Spleen (tissue), 11 donors: Measurements from ENCODE around the gene FAM117A. TPM values are rescaled to one million over a fixed set of nuclear protein-coding genes. Genes with fewer than 3 reads are reported as not detected.
"Not testable (repeated sequence)": the region's sequence is repeated elsewhere in the genome, so short reads cannot be mapped to it uniquely, and the experiment has no call there.

Experiments
- DNase-seq: peaks from one replicate; pipeline ENCODE4 v3.0.0-alpha.2; 2020
- H3K27ac ChIP-seq, 8 donors: fragments of 200-600 bp; sonication (generic) in 7 of 8; 1 replicate in 4 of 8; 2 replicates in 4 of 8; pipeline versions ENCODE4 v1.5.0 to v1.8.0; 2016 to 2021; ENCODE audit warnings: inconsistent platforms in 4 of 8, mild to moderate bottlenecking in 4 of 8, moderate library complexity in 1 of 8
- H3K27me3 ChIP-seq, 7 donors: fragments of 200-600 bp; sonication (generic) in 6 of 7; replicated peaks in 1 of 7; 1 replicate in 4 of 7; 2 replicates in 3 of 7; pipeline versions ENCODE4 v1.5.0 to v1.8.0; 2016 to 2021; ENCODE audit warnings: inconsistent platforms in 3 of 7, mild to moderate bottlenecking in 1 of 7
- H3K36me3 ChIP-seq, 6 donors: fragments of 200-600 bp; sonication (generic) in 5 of 6; 1 replicate in 4 of 6; 2 replicates in 2 of 6; pipeline versions ENCODE4 v1.5.0 to v1.8.0; 2016 to 2021; ENCODE audit warnings: inconsistent platforms in 2 of 6
- H3K4me1 ChIP-seq, 6 donors: fragments of 200-600 bp; sonication (generic) in 5 of 6; 1 replicate in 3 of 6; 2 replicates in 3 of 6; pipeline versions ENCODE4 v1.5.0 to v1.8.0; 2016 to 2021; ENCODE audit warnings: inconsistent platforms in 3 of 6
- H3K4me3 ChIP-seq, 8 donors: fragments of 200-600 bp; sonication (generic) in 7 of 8; 1 replicate in 4 of 8; 2 replicates in 4 of 8; pipeline versions ENCODE4 v1.5.0 to v1.8.0; 2016 to 2021; ENCODE audit warnings: inconsistent platforms in 4 of 8, mild to moderate bottlenecking in 4 of 8, moderate library complexity in 2 of 8
- H3K9me3 ChIP-seq, 8 donors: fragments of 200-600 bp; sonication (generic) in 7 of 8; 1 replicate in 4 of 8; 2 replicates in 4 of 8; pipeline versions ENCODE4 v1.5.0 to v1.8.0; 2016 to 2021; ENCODE audit warnings: inconsistent platforms in 4 of 8
- POLR2A ChIP-seq, 3 donors: fragments of 450-650 bp; IDR thresholded peaks; one replicate each; pipeline ENCODE4 v1.5.1; 2017; ENCODE audit warnings: antibody characterized with exemption in 3 of 3, mild to moderate bottlenecking in 1 of 3
- POLR2AphosphoS5 ChIP-seq, 3 donors: sonication (generic); formaldehyde crosslinking; IDR thresholded peaks; one replicate each; pipeline ENCODE4 v1.5.1; 2017; ENCODE audit warnings: antibody characterized with exemption in 3 of 3
- WGBS, 5 donors: extraction: QIAGEN DNeasy Blood & Tissue Kit in 3 of 5; methylation state at CpG; one replicate each; pipeline versions ENCODE4 v1.1.5 to v1.1.7; 2013 to 2018; 5-methylcytosine and 5-hydroxymethylcytosine counted together
- intact Hi-C: fragments of 100-400 bp; cut with DNase I; formaldehyde crosslinking; loops from one replicate; pipeline ENCODE4 v1.15.0; 2023; ENCODE audit warnings: low total_unique reads
- polyA plus RNA-seq, 3 donors: library from polyadenylated mRNA; stranded (reverse); fragments of 200-250 nt; gene quantifications; one replicate each; pipeline ENCODE4 v1.2.1, GENCODE V29; 2013
- total RNA-seq, 7 donors: library from RNA; depleted of rRNA in 3 of 7; stranded (reverse); fragments of >200 nt in 3 of 7; fragmentation: NEBNext Ultra II Directional in 4 of 7; extraction: Animal tissue kit (Norgen Biotek cat#: 25700) in 4 of 7; gene quantifications; one replicate each; pipeline versions ENCODE4 v1.1.0 to v1.2.1, GENCODE V29; 2016 to 2021
- TF ChIP-seq, protein P1 (sequence below), 11 experiments: fragments of 200-600 bp in 7 of 11; fragments of 450-650 bp in 4 of 11; sonication (generic) in 4 of 11; IDR thresholded peaks in 8 of 11; conservative IDR thresholded peaks in 3 of 11; 1 replicate in 7 of 11; 2 replicates in 4 of 11; pipeline versions ENCODE4 v1.4.0 to v1.8.0; 2016 to 2021; ENCODE audit warnings: antibody characterized with exemption in 11 of 11, inconsistent platforms in 4 of 11, mild to moderate bottlenecking in 1 of 11
- donor health status: healthy with polysubstance abuse.
- donor health status: DM: no; HTN: no; CAD: no; lungs with moderate emphysema.
- donor health status: DM: no; HTN: no; CAD: no.
- donor health status: Bipolar disorder and iron deficiency.
- donor health status: healthy.
- donor health status: DM: no; HTN: no; CAD: no.
- donor health status: DM: yes; HTN: yes; CAD: no.

The FAM117A gene
- total and polyA plus RNA-seq, 10 donors: 15.6 to 87.4 (median 47.4) TPM

GRCh38 chr17:49676276-49676868 is 87.6 kb downstream of the FAM117A start:
- Histone ChIP-seq H3K4me3 (peak overlapping the region in 7 of 8 donors; percentile 41 to 77 (median 58)), H3K4me1 (peaks cover 33 to 70% (median 62%) of the 10 kb centered on the region in 6 donors), H3K9me3 (no peaks in the 10 kb centered on the region), H3K27me3 (no peaks in the 10 kb centered on the region), H3K36me3 (peaks cover 0 to 42% (median 1%) of the 10 kb centered on the region in 6 donors), H3K27ac (peak overlapping the region; percentile 29 to 100 (median 98))
- intact Hi-C loops: no loop called here
- DNase-seq: no peak
- no peak for TF ChIP-seq POLR2AphosphoS5 (IDR thresholded peaks at IDR 0.05)
- no peak for TF ChIP-seq POLR2A (IDR thresholded peaks at IDR 0.05)
- TF ChIP-seq, protein P1, sequence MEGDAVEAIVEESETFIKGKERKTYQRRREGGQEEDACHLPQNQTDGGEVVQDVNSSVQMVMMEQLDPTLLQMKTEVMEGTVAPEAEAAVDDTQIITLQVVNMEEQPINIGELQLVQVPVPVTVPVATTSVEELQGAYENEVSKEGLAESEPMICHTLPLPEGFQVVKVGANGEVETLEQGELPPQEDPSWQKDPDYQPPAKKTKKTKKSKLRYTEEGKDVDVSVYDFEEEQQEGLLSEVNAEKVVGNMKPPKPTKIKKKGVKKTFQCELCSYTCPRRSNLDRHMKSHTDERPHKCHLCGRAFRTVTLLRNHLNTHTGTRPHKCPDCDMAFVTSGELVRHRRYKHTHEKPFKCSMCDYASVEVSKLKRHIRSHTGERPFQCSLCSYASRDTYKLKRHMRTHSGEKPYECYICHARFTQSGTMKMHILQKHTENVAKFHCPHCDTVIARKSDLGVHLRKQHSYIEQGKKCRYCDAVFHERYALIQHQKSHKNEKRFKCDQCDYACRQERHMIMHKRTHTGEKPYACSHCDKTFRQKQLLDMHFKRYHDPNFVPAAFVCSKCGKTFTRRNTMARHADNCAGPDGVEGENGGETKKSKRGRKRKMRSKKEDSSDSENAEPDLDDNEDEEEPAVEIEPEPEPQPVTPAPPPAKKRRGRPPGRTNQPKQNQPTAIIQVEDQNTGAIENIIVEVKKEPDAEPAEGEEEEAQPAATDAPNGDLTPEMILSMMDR (IDR thresholded peaks at IDR 0.05 in 8 of 11, conservative IDR thresholded peaks at IDR 0.05 in 3 of 11): no peak
- 18 to 30% (median 22%) methylated on average over 5 of the region's 5 CpGs for WGBS, 5 donors

DNA sequence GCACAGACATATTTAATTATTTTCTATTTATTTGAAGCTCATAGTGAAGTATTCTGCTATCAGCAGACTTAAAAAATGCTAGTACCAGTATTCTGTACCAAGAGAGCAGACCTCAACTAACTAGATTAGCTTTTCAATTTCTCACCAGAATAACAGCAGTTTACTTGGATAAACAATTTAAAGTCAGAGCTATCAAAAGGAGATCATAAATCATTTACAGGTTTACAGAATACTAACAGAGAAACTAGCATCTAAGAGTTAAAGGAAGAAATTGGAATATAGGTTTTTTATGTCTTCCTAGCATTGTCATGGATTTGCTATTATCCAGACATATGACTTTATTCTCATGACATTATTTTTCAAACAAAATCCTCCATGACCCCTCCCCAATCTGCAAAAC is 89.4 kb downstream of the FAM117A start:
- H3K36me3 ChIP-seq: peaks cover 0 to 45% (median 1%) of the 10 kb centered on the region in 6 donors
- H3K4me1 ChIP-seq: peaks cover 35 to 85% (median 77%) of the 10 kb centered on the region in 6 donors
- H3K4me3 ChIP-seq: no peak overlapping the region
- DNase-seq: no peak
- no peaks in the 10 kb centered on the region for H3K27me3 ChIP-seq
- no peaks in the 10 kb centered on the region for H3K9me3 ChIP-seq
- H3K27ac ChIP-seq: no peak overlapping the region
- TF ChIP-seq, protein P1 (IDR thresholded peaks at IDR 0.05 in 8 of 11, conservative IDR thresholded peaks at IDR 0.05 in 3 of 11): no peak
- no peak for TF ChIP-seq POLR2A (IDR thresholded peaks at IDR 0.05)
- no peak for TF ChIP-seq POLR2AphosphoS5 (IDR thresholded peaks at IDR 0.05)
- intact Hi-C loops: no loop called here

GRCh38 chr17:49673679-49674078 is 90.3 kb downstream of the FAM117A start:
- H3K27me3 ChIP-seq, intact Hi-C loops, H3K9me3 ChIP-seq, H3K4me3 ChIP-seq: not testable (repeated sequence)
- 80 to 86% (median 81%) methylated on average over 6 of the region's 6 CpGs for WGBS, 5 donors
- H3K4me1 ChIP-seq: peaks cover 35 to 94% (median 81%) of the 10 kb centered on the region in 6 donors
- H3K36me3 ChIP-seq: peaks cover 0 to 45% (median 1%) of the 10 kb centered on the region in 6 donors
- peak; percentile 51 for DNase-seq
- H3K27ac ChIP-seq: peak overlapping the region in 2 of 8 donors; percentile 21 to 28

DNA sequence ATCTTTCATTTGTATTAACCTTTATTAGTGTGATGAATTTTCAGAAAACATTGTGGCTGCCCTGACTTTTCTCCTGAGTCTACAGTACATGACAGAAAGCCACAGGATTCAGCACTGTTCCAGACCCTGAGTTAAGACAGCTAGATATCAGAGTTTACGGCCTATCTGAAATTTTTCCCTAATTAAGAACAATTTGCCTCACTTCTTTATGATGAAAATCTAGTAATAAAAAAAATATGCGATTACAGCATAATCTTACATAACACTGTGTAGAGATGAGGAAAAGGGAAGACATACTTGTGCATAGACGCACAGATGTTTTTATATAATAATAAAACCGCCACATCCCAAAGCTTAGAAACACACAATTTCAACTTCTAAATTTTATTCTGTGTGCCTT is 93.3 kb downstream of the FAM117A start:
- Histone ChIP-seq H3K27me3 (no peaks in the 10 kb centered on the region), H3K36me3 (peaks cover 0 to 51% (median 1%) of the 10 kb centered on the region in 6 donors), H3K4me3 (no peak overlapping the region), H3K4me1 (peaks cover 20 to 86% (median 66%) of the 10 kb centered on the region in 6 donors), H3K27ac (no peak overlapping the region), H3K9me3 (no peaks in the 10 kb centered on the region)
- DNase-seq: no peak
- TF ChIP-seq POLR2A (IDR thresholded peaks at IDR 0.05) (no peak), POLR2AphosphoS5 (IDR thresholded peaks at IDR 0.05) (no peak)
- TF ChIP-seq, protein P1 (IDR thresholded peaks at IDR 0.05 in 8 of 11, conservative IDR thresholded peaks at IDR 0.05 in 3 of 11): no peak
- 52 to 84% (median 67%) methylated on average over 4 of the region's 4 CpGs for WGBS, 5 donors
- intact Hi-C loops: no loop called here
